ENCODE results near the gene MACROD2.

DNA sequence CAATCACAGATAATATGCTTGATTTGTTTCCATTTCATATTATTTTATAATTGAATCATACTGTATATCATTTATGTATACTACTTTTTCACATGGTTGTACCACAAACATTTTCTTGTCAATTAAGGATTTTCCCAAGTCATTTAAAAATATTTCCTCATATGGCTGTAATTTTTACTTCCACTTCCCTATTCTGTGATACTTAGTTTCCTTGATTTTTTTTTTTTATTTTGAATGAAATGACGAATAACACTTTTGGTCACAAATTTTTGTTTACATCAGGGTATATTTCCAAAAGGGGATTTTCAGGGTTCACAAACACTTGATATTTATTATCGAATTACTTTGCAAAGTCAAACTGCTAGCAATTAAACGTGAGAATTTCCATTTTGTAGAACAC, 2062.3 kb downstream of the MACROD2 start:
- TF ChIP-seq, protein P1, sequence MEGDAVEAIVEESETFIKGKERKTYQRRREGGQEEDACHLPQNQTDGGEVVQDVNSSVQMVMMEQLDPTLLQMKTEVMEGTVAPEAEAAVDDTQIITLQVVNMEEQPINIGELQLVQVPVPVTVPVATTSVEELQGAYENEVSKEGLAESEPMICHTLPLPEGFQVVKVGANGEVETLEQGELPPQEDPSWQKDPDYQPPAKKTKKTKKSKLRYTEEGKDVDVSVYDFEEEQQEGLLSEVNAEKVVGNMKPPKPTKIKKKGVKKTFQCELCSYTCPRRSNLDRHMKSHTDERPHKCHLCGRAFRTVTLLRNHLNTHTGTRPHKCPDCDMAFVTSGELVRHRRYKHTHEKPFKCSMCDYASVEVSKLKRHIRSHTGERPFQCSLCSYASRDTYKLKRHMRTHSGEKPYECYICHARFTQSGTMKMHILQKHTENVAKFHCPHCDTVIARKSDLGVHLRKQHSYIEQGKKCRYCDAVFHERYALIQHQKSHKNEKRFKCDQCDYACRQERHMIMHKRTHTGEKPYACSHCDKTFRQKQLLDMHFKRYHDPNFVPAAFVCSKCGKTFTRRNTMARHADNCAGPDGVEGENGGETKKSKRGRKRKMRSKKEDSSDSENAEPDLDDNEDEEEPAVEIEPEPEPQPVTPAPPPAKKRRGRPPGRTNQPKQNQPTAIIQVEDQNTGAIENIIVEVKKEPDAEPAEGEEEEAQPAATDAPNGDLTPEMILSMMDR (IDR thresholded peaks at IDR 0.05) = no peak
- TF ChIP-seq ZFX (IDR thresholded peaks at IDR 0.05; ENCODE audit: borderline replicate concordance) = no peak
